Astrocyte (in vitro differentiated cells and primary cell): ENCODE results near the gene SH3BP5L. TPM values are rescaled to one million over a fixed set of nuclear protein-coding genes. Genes with fewer than 3 reads are reported as not detected.

Experiments
- DNase-seq: peaks from one replicate; pipeline ENCODE4 v3.0.0-alpha.2; 2010; ENCODE audit warnings: low read depth
- FAIRE-seq: peaks from 2 replicates; lab custom pipeline; 2011; peaks lifted over from hg19 to GRCh38; lab: Jason Lieb, UNC
- H2AFZ ChIP-seq: 2 replicates; pipeline ENCODE4 v1.6.0; 2012; ENCODE audit warnings: low read depth, low read length, inconsistent platforms
- H3K27ac ChIP-seq: 2 replicates; pipeline ENCODE4 v1.5.1; 2011; ENCODE audit warnings: low read depth, low read length, inconsistent platforms
- H3K27me3 ChIP-seq: 2 replicates; pipeline ENCODE4 v1.6.0; 2011; ENCODE audit warnings: low read length, inconsistent platforms; ENCODE audit not compliant: insufficient read depth
- H3K36me3 ChIP-seq: 2 replicates; pipeline ENCODE4 v1.5.1; 2011; ENCODE audit warnings: low read length, inconsistent platforms; ENCODE audit not compliant: insufficient read depth
- H3K4me1 ChIP-seq: 2 replicates; pipeline ENCODE4 v1.5.1; 2011; ENCODE audit warnings: low read length, inconsistent platforms; ENCODE audit not compliant: insufficient read depth
- H3K4me2 ChIP-seq: 2 replicates; pipeline ENCODE4 v1.6.0; 2012; ENCODE audit warnings: low read length, inconsistent platforms
- H3K4me3 ChIP-seq: 2 replicates; pipeline ENCODE4 v1.5.1; 2011; ENCODE audit warnings: low read depth, mild to moderate bottlenecking, low read length, inconsistent platforms; ENCODE audit not compliant: insufficient read depth
- H3K79me2 ChIP-seq: 2 replicates; pipeline ENCODE4 v1.6.0; 2012; ENCODE audit warnings: mild to moderate bottlenecking, low read length, inconsistent platforms; ENCODE audit not compliant: insufficient read depth
- H3K9ac ChIP-seq: 2 replicates; pipeline ENCODE4 v1.6.0; 2012; ENCODE audit warnings: mild to moderate bottlenecking, low read length, inconsistent platforms
- H3K9me3 ChIP-seq: 2 replicates; pipeline ENCODE4 v1.5.1; 2012; ENCODE audit warnings: low read depth, mild to moderate bottlenecking, low read length, inconsistent platforms; ENCODE audit not compliant: insufficient read depth
- H4K20me1 ChIP-seq: 2 replicates; pipeline ENCODE4 v1.6.0; 2012; ENCODE audit warnings: low read length, inconsistent platforms; ENCODE audit not compliant: insufficient read depth
- H3K27ac Mint-ChIP-seq: one replicate; pipeline ENCODE4 v1.8.0; 2021; ENCODE audit warnings: mild to moderate bottlenecking, mixed read lengths; ENCODE audit not compliant: unreplicated experiment
- H3K27me3 Mint-ChIP-seq: one replicate; pipeline ENCODE4 v1.8.0; 2021; ENCODE audit warnings: low read depth, mixed read lengths; ENCODE audit not compliant: unreplicated experiment
- H3K36me3 Mint-ChIP-seq: one replicate; pipeline ENCODE4 v1.8.0; 2021; ENCODE audit warnings: low read depth, mixed read lengths; ENCODE audit not compliant: unreplicated experiment
- H3K4me1 Mint-ChIP-seq: one replicate; pipeline ENCODE4 v1.8.0; 2021; ENCODE audit warnings: low read depth, mixed read lengths; ENCODE audit not compliant: unreplicated experiment
- H3K4me3 Mint-ChIP-seq: one replicate; pipeline ENCODE4 v1.8.0; 2021; ENCODE audit warnings: mild to moderate bottlenecking, moderate library complexity, mixed read lengths; ENCODE audit not compliant: unreplicated experiment
- H3K9me3 Mint-ChIP-seq: one replicate; pipeline ENCODE4 v1.8.0; 2021; ENCODE audit warnings: mild to moderate bottlenecking, mixed read lengths; ENCODE audit not compliant: unreplicated experiment
- EZH2 ChIP-seq: IDR thresholded peaks from 2 replicates; pipeline ENCODE4 v1.6.1; 2012; ENCODE audit warnings: mild to moderate bottlenecking, low read length, inconsistent platforms; ENCODE audit not compliant: insufficient read depth
- total RNA-seq: library from RNA; stranded (reverse); gene quantifications from 2 replicates; pipeline ENCODE4 v1.2.1, GENCODE V29; 2021
- TF ChIP-seq, protein P1 (sequence below): IDR thresholded peaks from 2 replicates; pipeline ENCODE4 v1.5.1; 2011; ENCODE audit warnings: low read depth, mild to moderate bottlenecking, inconsistent platforms, low read length, moderate library complexity; ENCODE audit not compliant: insufficient read depth

The SH3BP5L gene
- total RNA-seq, 1 donor from 2014 or later: 37.7 TPM

DNA sequence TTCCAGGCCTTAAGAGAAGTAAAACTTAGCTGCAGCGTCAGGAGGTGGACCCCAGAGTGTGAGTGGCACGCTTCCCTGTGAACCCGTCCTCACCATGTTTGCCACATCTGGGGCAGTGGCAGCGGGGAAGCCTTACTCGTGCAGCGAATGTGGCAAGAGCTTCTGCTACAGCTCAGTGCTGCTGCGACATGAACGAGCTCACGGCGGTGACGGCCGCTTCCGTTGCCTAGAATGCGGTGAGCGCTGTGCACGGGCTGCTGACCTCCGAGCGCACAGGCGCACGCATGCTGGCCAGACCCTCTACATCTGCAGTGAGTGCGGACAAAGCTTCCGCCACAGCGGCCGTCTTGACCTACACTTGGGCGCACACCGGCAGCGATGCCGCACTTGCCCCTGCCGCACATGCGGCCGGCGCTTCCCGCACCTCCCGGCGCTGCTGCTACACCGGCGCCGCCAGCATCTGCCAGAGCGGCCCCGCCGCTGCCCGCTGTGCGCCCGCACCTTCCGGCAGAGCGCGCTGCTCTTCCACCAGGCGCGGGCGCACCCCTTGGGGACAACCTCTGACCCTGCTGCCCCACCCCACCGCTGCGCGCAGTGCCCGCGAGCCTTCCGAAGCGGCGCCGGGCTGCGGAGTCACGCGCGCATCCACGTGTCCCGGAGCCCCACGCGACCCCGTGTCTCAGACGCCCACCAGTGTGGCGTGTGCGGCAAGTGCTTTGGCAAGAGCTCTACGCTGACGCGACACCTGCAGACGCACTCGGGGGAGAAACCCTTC is 21.7 kb upstream of the SH3BP5L start:
- H3K4me3 ChIP-seq: no peak overlapping the region
- H3K27ac Mint-ChIP-seq: no peak overlapping the region
- no peak overlapping the region for H3K9ac ChIP-seq
- peaks cover 13% of the 10 kb centered on the region for H3K36me3 Mint-ChIP-seq
- no peak overlapping the region for H3K4me3 Mint-ChIP-seq
- no peaks in the 10 kb centered on the region for H3K9me3 ChIP-seq
- no peak overlapping the region for H3K4me2 ChIP-seq
- peaks cover 2% of the 10 kb centered on the region for H3K4me1 Mint-ChIP-seq
- H2AFZ ChIP-seq: no peak overlapping the region
- peaks cover 26% of the 10 kb centered on the region for H4K20me1 ChIP-seq
- DNase-seq (no peak), FAIRE-seq (no peak)
- no peaks in the 10 kb centered on the region for H3K9me3 Mint-ChIP-seq
- no peaks in the 10 kb centered on the region for H3K27me3 ChIP-seq
- H3K36me3 ChIP-seq: peaks cover 12% of the 10 kb centered on the region
- TF ChIP-seq, protein P1, sequence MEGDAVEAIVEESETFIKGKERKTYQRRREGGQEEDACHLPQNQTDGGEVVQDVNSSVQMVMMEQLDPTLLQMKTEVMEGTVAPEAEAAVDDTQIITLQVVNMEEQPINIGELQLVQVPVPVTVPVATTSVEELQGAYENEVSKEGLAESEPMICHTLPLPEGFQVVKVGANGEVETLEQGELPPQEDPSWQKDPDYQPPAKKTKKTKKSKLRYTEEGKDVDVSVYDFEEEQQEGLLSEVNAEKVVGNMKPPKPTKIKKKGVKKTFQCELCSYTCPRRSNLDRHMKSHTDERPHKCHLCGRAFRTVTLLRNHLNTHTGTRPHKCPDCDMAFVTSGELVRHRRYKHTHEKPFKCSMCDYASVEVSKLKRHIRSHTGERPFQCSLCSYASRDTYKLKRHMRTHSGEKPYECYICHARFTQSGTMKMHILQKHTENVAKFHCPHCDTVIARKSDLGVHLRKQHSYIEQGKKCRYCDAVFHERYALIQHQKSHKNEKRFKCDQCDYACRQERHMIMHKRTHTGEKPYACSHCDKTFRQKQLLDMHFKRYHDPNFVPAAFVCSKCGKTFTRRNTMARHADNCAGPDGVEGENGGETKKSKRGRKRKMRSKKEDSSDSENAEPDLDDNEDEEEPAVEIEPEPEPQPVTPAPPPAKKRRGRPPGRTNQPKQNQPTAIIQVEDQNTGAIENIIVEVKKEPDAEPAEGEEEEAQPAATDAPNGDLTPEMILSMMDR: no peak
- no peak for TF ChIP-seq EZH2
- H3K79me2 ChIP-seq: peaks cover 11% of the 10 kb centered on the region
- no peaks in the 10 kb centered on the region for H3K27me3 Mint-ChIP-seq
- H3K4me1 ChIP-seq: no peaks in the 10 kb centered on the region
- no peak overlapping the region for H3K27ac ChIP-seq

DNA sequence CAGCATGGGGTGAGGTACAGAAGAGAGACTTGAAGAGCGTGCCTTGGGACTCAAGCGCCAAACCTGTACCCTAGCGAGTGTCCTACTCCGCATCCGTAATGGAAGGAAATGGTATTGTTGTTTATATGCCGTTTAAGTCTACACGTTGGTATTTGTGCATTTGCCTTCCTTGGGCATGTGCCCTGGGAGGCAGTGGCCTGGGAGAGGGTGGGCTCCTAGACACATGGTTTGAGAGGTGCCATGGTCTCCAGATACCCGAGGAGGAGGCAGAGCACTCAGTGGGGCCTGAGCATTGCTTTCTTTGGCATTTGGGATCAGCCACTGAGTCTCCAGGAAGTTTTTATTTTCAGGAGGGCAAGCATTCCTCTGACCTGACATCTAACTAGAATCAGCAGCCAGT is 18.8 kb upstream of the SH3BP5L start:
- Mint-ChIP-seq H3K36me3 (peaks cover 13% of the 10 kb centered on the region), H3K27me3 (no peaks in the 10 kb centered on the region), H3K9me3 (no peaks in the 10 kb centered on the region), H3K27ac (no peak overlapping the region), H3K4me1 (peaks cover 14% of the 10 kb centered on the region), H3K4me3 (no peak overlapping the region)
- DNase-seq (no peak), FAIRE-seq (no peak)
- Histone ChIP-seq H3K27me3 (no peaks in the 10 kb centered on the region), H3K4me3 (no peak overlapping the region), H3K9ac (no peak overlapping the region), H3K9me3 (no peaks in the 10 kb centered on the region), H3K27ac (no peak overlapping the region), H4K20me1 (peaks cover 24% of the 10 kb centered on the region), H3K4me2 (no peak overlapping the region), H3K4me1 (no peaks in the 10 kb centered on the region), H2AFZ (no peak overlapping the region), H3K79me2 (peaks cover 33% of the 10 kb centered on the region), H3K36me3 (peaks cover 12% of the 10 kb centered on the region)
- no peak for TF ChIP-seq EZH2
- TF ChIP-seq, protein P1: no peak

DNA sequence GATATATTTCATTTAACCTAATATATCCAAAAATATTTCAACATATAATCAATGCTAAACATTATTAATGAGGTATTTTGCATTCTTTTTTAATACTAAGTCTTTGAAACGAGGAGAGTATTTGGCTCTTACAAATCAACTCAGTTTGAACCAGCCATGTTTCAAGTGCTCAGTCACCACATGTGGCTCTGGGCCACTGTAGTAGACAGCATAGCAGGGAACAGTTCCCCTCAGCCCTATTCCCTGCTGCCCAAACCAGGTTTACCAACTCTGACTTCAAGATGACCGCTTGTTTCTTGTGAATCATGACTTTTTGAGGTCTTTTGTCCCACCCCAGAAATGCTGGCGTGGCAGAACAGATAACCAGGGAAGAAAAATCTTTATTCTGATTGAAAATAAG is 18.0 kb upstream of the SH3BP5L start:
- Histone ChIP-seq H2AFZ (no peak overlapping the region), H3K4me2 (no peak overlapping the region), H3K4me3 (no peak overlapping the region), H3K27me3 (no peaks in the 10 kb centered on the region), H3K27ac (no peak overlapping the region), H3K79me2 (peaks cover 42% of the 10 kb centered on the region), H3K4me1 (no peaks in the 10 kb centered on the region), H3K9me3 (no peaks in the 10 kb centered on the region), H3K36me3 (peaks cover 9% of the 10 kb centered on the region), H4K20me1 (peaks cover 16% of the 10 kb centered on the region), H3K9ac (no peak overlapping the region)
- Mint-ChIP-seq H3K27ac (no peak overlapping the region), H3K4me3 (no peak overlapping the region), H3K9me3 (no peaks in the 10 kb centered on the region), H3K4me1 (peaks cover 17% of the 10 kb centered on the region), H3K36me3 (peaks cover 7% of the 10 kb centered on the region), H3K27me3 (no peaks in the 10 kb centered on the region)
- FAIRE-seq: no peak
- TF ChIP-seq, protein P1: no peak
- no peak for TF ChIP-seq EZH2
- no peak for DNase-seq
